HG02981 (cell line): Measurements from ENCODE around the gene POU6F2.
"Not testable (repeated sequence)": the region's sequence is repeated elsewhere in the genome, so short reads cannot be mapped to it uniquely, and the experiment has no call there.

ENCODE experiments used
- ATAC-seq: cut with Tn5 transposase; IDR thresholded peaks from one replicate; pipeline ENCODE4 v1.9.1; 2021; ENCODE audit warnings: mild to moderate bottlenecking, moderate library complexity; ENCODE audit not compliant: unreplicated experiment

The POU6F2 gene

DNA sequence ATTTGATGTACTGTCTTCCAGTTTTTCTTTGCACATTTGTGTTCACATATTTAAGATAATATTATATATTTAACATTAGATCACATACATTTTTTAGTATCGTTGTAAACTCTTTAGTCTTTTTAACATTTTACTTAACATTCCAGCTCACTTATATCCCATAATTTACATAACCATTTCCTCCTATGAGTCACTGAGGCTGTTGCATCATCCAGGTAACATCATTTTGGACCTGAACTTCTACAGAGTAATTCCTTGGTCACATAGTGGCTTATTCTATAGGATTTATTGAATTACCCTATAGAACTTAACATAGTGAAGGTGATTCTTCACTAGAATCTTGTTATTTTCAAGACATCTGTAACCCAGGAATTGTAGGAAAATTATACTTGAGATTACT lies 194.4 kb downstream of the POU6F2 start:
- ATAC-seq: no peak

DNA sequence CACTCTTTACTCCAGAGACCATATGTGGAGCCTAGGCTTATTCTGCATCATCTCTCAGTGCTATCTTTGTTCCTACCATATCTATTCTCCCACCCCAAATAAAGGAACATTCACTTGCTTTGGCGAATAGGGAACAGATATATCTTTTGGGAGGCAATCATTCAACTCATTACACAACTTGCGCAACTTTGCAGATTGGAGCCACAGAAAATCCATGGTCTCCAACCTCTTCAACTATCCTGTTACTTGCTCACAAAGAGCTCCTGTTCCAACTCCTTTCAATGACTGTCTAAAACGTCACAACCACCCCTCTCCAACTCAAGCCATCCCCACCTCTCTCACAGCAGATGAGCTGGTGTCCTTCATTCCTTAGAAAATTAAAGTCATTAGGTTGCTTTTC lies 203.7 kb downstream of the POU6F2 start:
- ATAC-seq: no peak

DNA sequence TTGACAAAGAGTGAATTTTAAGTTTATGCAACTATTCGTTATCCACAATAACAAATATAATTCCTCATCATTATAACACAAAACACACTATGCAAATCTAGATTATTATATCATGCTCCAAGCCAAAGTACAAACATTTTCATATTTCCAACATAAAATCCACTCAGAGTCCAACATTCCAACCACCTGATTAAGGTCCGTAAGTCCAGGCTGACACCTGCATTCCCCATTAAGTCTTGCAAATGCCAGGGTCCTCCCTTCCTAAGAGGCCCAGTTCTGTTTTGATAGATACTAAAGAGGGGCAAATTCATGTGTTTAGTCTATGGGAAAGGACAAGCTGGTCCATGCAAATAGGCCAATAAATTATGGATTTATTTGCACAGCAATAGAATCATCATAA lies 206.1 kb downstream of the POU6F2 start:
- ATAC-seq: no peak

DNA sequence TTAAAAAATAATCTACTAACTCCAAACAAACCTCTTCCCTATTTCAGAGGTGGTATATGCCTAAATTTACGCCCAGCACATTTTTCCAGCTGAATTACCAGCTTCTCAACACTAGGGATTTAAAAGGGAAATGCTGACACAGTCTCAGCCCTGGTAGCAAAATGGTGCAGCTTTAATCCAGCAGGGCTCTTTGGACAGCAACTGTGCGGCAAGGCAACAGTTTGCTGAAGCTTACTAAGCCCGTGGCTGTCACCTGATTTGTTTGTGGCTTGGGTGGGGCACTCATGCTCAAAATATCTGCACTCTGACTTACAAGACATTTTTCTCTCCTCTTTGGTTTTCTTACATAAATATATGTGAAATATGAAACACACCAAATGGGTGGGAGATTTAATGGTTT lies 206.7 kb downstream of the POU6F2 start:
- ATAC-seq: no peak

DNA sequence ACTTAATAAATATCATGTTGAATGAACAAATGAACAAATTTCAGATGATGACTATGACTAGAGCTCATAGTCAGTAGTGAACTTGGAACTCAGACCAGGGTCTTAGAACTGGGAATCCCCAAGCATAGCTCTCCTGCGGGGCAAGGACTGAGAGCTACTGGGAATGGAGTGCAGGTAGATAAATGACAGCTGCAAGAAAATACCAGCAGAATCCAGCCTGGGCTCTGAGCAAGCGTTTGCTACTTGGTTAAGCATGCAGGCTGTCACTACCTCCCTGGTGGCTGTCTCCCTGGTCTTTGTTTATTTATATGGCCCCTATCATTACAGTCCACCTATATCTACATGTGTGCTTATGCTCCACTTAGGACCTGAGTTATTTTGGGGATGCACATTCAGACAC lies 208.4 kb downstream of the POU6F2 start:
- ATAC-seq: no peak

DNA sequence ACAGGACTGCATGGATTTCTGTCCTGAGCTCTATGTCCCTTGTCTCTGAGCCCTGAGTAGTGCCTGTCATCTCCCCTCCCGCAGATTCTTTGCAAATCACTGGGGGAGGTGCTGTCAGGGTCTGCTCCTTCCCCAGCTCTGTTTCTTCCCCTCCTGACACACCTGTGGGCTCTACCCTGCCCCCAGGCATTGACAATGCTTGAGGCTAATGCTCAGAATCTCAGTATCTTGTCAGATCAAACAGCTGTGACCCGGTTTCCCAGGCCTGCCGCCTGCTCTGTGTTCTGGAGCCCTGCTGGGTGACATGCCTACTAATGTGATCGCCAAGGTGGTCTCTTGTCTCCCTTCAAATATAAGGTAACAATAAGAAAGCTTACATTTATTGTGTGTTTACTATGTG lies 209.0 kb downstream of the POU6F2 start:
- ATAC-seq: no peak

DNA sequence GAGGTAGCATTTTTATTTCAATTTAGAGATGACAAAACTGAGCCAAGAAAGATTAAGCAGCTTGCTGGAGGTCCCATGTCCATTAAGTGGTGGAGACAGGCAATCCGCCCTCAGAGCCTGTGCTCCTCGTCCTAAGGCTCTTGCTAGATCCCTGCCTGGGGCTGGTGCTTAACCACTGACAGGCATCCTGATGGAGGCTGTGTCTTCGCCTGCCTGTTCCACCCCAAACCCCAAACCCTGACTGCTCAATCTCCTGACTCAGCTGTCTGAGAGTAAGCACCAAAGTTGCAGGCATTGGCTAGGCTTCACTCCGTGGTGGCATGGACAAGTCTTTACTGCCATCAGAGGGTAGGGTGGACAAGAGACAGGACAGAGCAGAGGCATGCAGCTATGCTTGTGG lies 209.4 kb downstream of the POU6F2 start:
- ATAC-seq: no peak

DNA sequence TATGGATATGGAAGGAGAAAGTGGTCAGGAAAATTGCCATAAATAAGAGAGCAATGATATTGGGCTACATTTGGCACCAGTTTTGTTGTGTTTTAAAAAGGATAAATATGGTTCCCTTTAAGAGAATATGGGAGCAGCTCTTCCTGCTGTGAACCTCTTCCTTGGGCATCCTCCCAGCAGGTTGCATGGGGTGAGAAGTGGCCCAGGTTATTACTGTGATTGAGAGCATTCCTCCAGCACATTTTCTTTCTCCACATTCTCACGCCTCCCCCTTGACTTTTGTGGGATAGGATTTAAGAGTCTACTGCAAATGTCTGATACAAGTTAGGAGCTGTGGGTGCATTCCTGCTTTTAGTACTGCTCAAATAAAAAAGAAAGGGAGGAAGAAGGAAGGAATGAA lies 214.8 kb downstream of the POU6F2 start:
- ATAC-seq: no peak

DNA sequence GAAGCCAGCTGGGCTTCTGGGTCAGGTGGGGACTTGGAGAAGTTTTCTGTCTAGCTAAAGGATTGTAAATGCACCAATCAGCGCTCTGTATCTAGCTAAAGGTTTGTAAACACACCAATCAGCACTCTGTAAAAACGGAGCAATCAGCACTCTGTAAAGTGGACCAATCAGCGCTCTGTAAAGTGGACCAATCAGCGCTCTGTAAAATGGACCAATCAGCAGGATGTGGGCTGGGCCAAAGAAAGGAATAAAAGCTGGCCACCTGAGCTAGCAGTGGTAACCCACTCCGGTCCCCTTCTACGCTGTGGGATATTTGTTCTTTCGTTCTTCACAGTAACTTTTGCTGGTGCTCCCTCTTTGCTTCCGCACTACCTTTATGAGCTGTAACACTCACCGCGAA lies 216.7 kb downstream of the POU6F2 start:
- ATAC-seq: not testable (repeated sequence)

DNA sequence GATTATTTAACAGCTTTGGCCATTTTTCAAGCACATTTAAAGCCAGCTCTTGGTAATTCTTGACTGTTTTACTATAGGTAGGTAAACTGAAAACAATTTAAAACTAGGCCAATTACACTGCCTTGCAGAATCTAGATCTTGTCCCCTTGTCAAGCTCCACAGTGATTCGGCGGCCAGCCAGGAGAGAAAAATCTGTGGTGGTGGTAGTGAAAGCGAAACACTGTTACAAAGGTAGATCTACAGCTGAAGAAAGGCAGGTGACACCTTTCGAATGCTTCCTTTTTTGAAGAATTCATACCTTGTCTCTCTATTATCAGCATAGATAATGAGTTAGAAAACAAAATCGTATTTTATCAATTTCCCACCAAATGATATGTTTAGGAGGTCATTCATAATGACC lies 218.3 kb downstream of the POU6F2 start:
- no peak for ATAC-seq

DNA sequence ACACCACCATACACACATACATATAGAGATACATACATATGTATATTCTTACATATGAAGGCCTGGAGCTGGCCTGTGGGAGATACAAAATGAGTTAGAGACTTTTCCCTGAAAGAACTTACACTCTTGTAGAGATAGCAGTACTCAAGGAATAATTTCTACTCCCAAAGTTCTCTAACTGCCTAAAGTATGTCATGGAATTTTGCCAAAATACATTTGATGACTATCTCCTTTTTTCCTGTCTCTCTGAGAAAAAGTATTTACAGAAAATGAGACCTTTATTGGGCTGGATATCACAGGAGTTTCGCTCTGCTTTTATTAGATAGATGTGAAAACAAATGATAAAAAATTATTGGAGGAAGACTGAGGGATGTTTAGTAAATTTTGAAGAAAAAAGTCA lies 220.1 kb downstream of the POU6F2 start:
- no peak for ATAC-seq

DNA sequence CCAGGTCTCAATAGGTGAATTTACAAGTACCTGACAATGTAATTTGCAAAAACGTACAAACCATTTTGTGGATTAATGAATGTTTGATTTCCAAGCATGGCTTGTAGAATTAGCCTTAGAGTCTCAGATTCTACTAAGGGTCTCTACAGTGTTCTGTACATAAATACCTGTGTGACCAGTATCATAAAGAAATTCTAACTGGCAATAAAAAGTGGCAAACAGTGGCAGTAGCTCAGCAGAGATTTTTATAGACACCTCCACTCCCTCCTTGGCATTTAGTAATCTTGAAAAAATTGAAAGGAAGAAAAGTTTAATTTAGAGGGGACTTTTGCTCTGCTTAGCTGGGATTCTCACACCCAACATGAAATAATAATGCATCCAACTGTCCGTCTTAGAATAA lies 220.8 kb downstream of the POU6F2 start:
- ATAC-seq: no peak

DNA sequence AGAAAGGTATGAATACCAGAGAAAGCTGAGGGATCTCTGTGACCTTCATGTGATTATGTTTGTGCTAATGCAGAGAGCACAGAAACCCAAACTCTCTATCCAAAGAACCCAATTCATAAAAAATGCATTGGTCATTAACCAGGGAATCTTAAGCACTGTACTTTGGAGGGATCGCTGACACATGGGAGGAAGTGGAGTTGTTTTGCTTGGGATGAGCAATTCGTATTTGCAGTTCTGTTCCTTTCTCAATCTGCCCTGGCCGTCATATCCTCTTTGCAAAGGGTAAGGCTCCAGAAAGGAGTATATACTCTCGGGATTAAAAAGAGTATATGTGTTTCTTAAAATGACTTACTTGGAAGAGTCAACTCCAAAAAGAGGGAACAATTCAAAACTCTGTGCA lies 221.3 kb downstream of the POU6F2 start:
- no peak for ATAC-seq

DNA sequence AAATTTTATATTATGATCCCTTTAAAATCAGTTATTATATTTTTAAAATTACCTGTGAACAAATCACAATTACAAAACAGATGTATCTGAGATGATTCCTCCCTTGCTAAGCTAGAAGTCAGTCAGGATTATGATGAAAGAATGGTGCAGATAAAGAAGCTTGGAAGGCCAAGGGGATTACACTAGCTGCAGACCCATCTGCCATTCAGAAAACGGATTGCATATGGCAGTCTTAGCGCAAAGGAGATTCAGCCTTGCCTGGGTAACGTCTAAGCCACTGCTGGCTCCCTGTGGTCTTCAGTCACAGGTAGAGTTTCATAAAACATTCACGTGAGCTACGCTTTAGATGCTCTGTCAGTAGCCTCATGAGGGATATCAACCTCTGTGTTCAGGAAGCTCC lies 222.2 kb downstream of the POU6F2 start:
- no peak for ATAC-seq

DNA sequence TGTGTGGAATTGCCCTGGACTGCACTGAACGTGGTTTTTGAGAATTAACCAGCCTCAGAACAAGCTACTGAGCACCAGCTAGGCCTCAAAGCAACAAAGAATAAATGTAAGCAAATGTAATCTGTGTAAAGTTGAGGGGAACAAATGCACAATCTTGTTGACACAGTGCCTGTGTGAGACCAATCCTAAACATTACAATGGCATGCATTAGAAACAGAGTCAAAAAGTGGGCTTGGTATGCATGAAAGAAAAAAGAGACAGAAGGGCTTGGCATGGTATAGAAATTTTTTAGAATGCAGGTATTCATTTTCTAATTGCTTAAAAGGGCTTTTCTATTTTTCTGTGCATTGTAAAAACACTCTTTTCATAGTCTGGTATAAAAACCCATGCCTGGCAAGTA lies 224.3 kb downstream of the POU6F2 start:
- ATAC-seq: no peak

DNA sequence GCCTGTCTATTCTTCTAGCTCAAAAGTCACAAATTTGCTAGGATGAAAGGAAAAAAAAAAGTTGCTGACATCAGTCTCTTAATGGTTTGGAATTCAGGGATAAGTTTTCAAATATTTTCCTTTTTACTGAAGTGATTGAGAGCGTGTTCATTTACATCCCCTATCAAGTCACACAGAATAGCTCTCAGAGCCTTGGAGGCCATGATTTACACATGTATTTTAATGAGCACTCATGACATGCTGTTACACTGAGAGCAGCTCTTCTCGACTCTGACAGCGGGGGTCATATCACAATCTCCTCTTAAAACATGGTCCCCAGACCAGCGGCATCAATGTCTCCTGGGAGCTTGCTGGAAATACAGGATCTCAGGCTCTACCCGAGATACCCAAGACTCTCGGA lies 232.7 kb downstream of the POU6F2 start:
- no peak for ATAC-seq

DNA sequence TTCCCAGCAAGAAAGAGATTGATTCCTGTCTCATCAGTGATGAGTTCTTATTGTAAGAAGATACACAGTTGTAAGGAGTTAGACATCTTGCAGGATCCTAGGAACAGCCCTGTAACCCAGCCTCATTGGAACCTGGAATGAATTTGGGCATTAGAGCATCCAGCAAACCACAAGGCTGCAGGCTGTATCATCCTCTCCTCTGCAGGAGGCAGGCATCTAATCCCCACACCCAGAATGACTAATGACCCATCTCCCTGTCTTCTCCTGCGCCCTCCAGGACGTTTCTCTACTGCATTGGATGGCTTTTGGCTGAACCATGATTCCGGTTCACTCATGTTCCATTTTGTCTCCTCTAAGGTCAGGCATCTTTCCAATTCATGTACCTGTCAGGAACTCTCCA lies 233.9 kb downstream of the POU6F2 start:
- ATAC-seq: no peak

DNA sequence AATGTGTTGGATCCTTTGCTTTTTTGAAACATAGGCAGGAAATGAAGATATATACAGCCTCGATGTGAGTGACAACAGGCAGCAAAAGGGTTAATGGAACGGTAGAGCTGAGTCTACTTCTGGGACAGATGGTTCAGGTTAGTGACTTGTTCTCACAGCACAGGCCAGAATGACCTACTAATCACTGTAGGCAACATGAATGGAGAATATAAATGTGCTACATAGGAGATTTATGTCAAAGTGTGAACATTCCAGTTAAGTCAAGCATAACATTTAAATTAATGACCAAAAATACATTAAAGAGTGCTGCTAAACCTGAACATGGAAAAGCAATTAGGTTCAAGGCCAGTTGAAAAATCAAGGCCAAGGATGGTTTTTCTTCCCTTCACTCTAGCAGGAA lies 235.2 kb downstream of the POU6F2 start:
- ATAC-seq: no peak

DNA sequence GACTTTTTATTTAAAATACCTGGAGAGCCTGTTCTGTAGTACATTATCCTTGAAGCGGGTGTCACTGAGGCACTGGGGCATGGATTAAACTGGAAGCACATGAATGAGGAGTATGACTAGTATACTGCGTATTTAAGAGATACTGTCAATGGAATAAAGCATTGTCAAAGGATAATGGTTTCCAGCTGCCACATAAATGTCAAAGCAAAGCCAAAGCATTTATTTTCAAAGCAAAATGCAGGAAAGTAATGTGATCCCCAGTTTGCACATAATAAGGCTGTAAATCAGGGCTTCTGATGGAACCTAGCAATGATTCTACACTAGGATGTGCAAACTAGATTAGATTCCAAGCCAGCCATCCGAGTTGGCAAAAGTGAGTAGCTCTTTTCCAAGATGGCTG lies 240.1 kb downstream of the POU6F2 start:
- ATAC-seq: no peak

DNA sequence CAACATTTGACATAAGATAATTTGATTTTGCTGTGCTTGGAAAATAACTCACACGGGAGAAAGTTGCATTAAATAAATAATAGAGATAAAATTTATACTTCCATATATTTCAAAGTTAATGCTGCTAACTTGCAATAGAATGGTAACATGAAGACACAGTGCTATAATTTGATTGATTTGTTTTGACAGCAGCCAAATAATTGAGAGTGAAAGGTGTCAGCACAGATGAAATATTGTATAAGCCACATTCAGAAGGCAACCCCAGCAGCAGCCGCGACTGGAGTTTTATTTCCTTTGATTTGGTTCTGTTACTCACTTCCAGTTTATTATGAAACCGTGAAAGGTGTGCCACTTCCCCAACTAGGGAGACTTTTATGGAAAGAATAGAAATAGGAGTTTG lies 242.2 kb downstream of the POU6F2 start:
- ATAC-seq: no peak

DNA sequence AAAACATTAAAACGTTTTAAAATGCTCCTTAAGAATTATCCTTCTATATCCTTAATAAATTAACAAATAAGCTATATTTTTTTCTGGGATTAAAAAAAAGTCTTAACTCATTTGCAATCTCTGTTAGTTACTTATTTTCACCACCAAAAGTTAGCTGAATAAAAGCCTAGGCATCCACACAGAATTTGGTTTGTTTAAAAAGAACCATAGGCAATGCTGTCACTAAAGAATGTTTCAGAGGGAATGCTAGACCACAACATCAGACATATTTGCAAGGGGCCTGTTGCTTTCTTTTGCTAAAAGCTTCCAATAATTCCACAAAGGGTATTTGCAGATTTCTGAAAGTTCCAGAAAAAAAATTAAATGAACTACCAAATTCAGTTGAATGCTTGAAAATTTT lies 244.2 kb downstream of the POU6F2 start:
- ATAC-seq: no peak

DNA sequence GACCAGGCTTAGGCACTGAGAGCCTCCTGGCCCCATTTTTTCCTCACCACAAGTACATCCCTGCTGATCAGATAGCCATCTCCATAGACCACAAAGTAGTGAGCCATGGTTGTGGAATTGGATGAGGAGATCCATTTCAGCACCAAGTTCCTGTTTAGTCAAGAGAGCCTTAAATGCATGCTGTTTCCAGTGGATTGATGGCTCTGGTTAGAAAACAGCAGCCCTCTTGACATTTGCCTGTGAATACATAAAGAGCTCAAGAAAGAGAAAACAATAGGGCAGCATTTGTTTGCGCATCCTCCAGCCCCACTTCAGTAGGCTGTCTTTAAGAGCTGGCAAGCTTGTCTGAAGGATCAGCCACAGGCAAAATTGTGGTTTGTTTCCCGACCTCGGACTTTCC lies 251.2 kb downstream of the POU6F2 start:
- ATAC-seq: no peak

DNA sequence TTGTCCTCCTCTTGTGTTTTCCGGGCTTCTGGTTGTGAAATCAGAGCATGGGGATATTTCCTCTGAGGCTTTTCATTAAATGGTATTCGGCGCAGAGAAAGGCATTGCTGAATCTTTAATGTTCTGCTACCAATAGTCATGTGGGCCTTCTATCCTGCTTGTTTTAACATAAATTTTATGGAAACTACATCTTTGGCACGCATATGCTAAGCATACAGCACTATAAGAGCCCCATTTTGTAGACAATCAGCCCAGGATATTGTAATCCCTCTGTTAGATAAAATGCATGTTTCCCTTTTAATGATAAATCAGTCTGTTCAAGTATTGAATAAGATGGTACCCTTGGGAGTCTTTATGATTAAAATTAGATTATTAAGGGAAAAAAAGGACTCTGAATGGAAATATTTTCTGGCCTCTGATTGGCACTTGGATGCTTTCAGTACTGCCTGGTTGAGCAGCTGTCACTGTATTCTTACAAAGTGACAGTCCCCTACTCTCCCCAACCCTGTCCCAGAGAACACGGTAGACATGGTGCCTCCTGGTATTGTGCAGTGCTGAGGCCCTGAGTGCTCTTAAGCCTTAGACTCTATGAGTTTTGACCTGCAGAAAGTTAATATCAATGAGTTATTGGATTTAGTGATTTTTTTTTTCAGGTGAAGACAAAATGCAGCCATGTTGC lies 256.3 kb downstream of the POU6F2 start:
- ATAC-seq: no peak
